HTR-8/SVneo (cell line): ENCODE data around the gene ADCK2.
"Not testable (repeated sequence)": the region's sequence is repeated elsewhere in the genome, so short reads cannot be mapped to it uniquely, and the experiment has no call there.

Experiments
- DNase-seq: peaks from one replicate; pipeline ENCODE4 v3.0.0; 2011; ENCODE audit warnings: low spot score, mixed read lengths; ENCODE audit not compliant: insufficient read length
- FAIRE-seq: peaks from 2 replicates; lab custom pipeline; 2011; peaks lifted over from hg19 to GRCh38; lab: Jason Lieb, UNC

The ADCK2 gene

GRCh38 chr7:140645166-140645900 is 27.4 kb upstream of the ADCK2 start:
- DNase-seq (no peak), FAIRE-seq (no peak)

- FAIRE-seq (no peak), DNase-seq (no peak)
Measured at GRCh38 chr7:140646931-140647647, 25.7 kb upstream of the ADCK2 start.

- no peak for DNase-seq
- no peak for FAIRE-seq
Measured at GRCh38 chr7:140649556-140650205, 23.1 kb upstream of the ADCK2 start.

- DNase-seq = no peak
- FAIRE-seq = no peak
Measured at GRCh38 chr7:140650367-140650766, 22.4 kb upstream of the ADCK2 start.

- no peak for FAIRE-seq
Measured at GRCh38 chr7:140653319-140654108, 19.2 kb upstream of the ADCK2 start.

GRCh38 chr7:140654109-140654387 is 18.7 kb upstream of the ADCK2 start:
- DNase-seq = no peak
- FAIRE-seq = no peak

More at GRCh38 chr7:140653319-140654108, 19.2 kb upstream of the ADCK2 start:
- DNase-seq = peak; percentile 71

GRCh38 chr7:140654661-140655060 is 18.1 kb upstream of the ADCK2 start:
- DNase-seq (no peak), FAIRE-seq (no peak)

- DNase-seq = no peak
- FAIRE-seq = no peak
Measured at GRCh38 chr7:140655511-140656408, 17.0 kb upstream of the ADCK2 start.

GRCh38 chr7:140656548-140657515 is 15.9 kb upstream of the ADCK2 start:
- DNase-seq (no peak), FAIRE-seq (no peak)

- FAIRE-seq (no peak), DNase-seq (no peak)
Measured at GRCh38 chr7:140657891-140658290, 14.9 kb upstream of the ADCK2 start.

- DNase-seq = no peak
- FAIRE-seq = no peak
Measured at GRCh38 chr7:140659856-140660255, 12.9 kb upstream of the ADCK2 start.

- DNase-seq = no peak
Measured at GRCh38 chr7:140661124-140661523, 11.6 kb upstream of the ADCK2 start.

GRCh38 chr7:140662938-140663337 is 9.8 kb upstream of the ADCK2 start:
- FAIRE-seq, DNase-seq: not testable (repeated sequence)

More at GRCh38 chr7:140661124-140661523, 11.6 kb upstream of the ADCK2 start:
- no peak for FAIRE-seq

GRCh38 chr7:140667476-140667875 is 5.3 kb upstream of the ADCK2 start:
- no peak for FAIRE-seq
- DNase-seq = no peak

- no peak for FAIRE-seq
Measured at GRCh38 chr7:140668641-140669040, 4.1 kb upstream of the ADCK2 start.

GRCh38 chr7:140669352-140669751 is 3.4 kb upstream of the ADCK2 start:
- no peak for FAIRE-seq

More at GRCh38 chr7:140668641-140669040, 4.1 kb upstream of the ADCK2 start:
- DNase-seq = no peak

GRCh38 chr7:140669862-140670261 is 2.9 kb upstream of the ADCK2 start:
- DNase-seq, FAIRE-seq: not testable (repeated sequence)

More at GRCh38 chr7:140669352-140669751, 3.4 kb upstream of the ADCK2 start:
- DNase-seq = no peak

GRCh38 chr7:140670343-140670935 is 2.3 kb upstream of the ADCK2 start:
- no peak for DNase-seq
- no peak for FAIRE-seq
